Neural progenitor cell (in vitro differentiated cells): Measurements from ENCODE around the gene IL17B. TPM values are rescaled to one million over a fixed set of nuclear protein-coding genes. Genes with fewer than 3 reads are reported as not detected.
A peak's percentile ranks its signal among the peaks of the same experiment; 100 is the strongest.

Source experiments
- DNase-seq: peaks from one replicate; pipeline ENCODE4 v3.0.0-alpha.2; 2016; ENCODE audit warnings: low spot score
- H2AFZ ChIP-seq: fragments of 200-600 bp; sonication (generic); replicated peaks from 2 replicates; pipeline ENCODE4 v1.6.1; 2016; ENCODE audit warnings: antibody characterized with exemption
- H3F3A ChIP-seq: fragments of 200-600 bp; sonication (generic); 2 replicates; pipeline ENCODE4 v1.6.1; 2016; ENCODE audit warnings: antibody characterized with exemption, low read depth
- H3K27ac ChIP-seq: fragments of 200-600 bp; sonication (generic); 2 replicates; pipeline ENCODE4 v1.5.1; 2016; ENCODE audit warnings: mild to moderate bottlenecking
- H3K27me3 ChIP-seq: fragments of 200-600 bp; sonication (generic); 2 replicates; pipeline ENCODE4 v1.6.1; 2016; ENCODE audit warnings: mild to moderate bottlenecking, moderate library complexity
- H3K36me3 ChIP-seq: fragments of 200-600 bp; sonication (generic); 2 replicates; pipeline ENCODE4 v1.5.1; 2016
- H3K4me1 ChIP-seq: fragments of 200-600 bp; sonication (generic); 2 replicates; pipeline ENCODE4 v1.6.1; 2016; ENCODE audit warnings: mixed run types
- H3K4me2 ChIP-seq: fragments of 200-600 bp; sonication (generic); 2 replicates; pipeline ENCODE4 v1.6.1; 2016
- H3K4me3 ChIP-seq: fragments of 200-600 bp; sonication (generic); 2 replicates; pipeline ENCODE4 v1.5.1; 2016
- H3K79me2 ChIP-seq: fragments of 200-600 bp; sonication (generic); 2 replicates; pipeline ENCODE4 v1.6.1; 2016; ENCODE audit warnings: low read depth
- H3K9ac ChIP-seq: fragments of 200-600 bp; sonication (generic); 2 replicates; pipeline ENCODE4 v1.6.1; 2016
- H3K9me3 ChIP-seq: fragments of 200-600 bp; sonication (generic); 2 replicates; pipeline ENCODE4 v1.5.1; 2016; ENCODE audit warnings: low read depth
- H4K20me1 ChIP-seq: fragments of 200-600 bp; sonication (generic); 2 replicates; pipeline ENCODE4 v1.6.1; 2016; ENCODE audit warnings: low read depth
- H3K27ac Mint-ChIP-seq: 3 replicates; pipeline ENCODE4 v1.8.0; 2021; ENCODE audit warnings: mixed read lengths
- H3K27me3 Mint-ChIP-seq: 2 replicates; pipeline ENCODE4 v1.8.0; 2022; ENCODE audit warnings: low read depth, mild to moderate bottlenecking, inconsistent platforms, moderate library complexity, mixed read lengths; ENCODE audit not compliant: insufficient read depth
- H3K36me3 Mint-ChIP-seq: 3 replicates; pipeline ENCODE4 v1.8.0; 2021; ENCODE audit warnings: mixed read lengths
- H3K4me1 Mint-ChIP-seq: 3 replicates; pipeline ENCODE4 v1.8.0; 2021; ENCODE audit warnings: mixed read lengths
- H3K4me3 Mint-ChIP-seq: 3 replicates; pipeline ENCODE4 v1.8.0; 2021; ENCODE audit warnings: mild to moderate bottlenecking, moderate library complexity, mixed read lengths
- H3K9me3 Mint-ChIP-seq: 3 replicates; pipeline ENCODE4 v1.8.0; 2020; ENCODE audit warnings: mixed read lengths
- CTCF ChIP-seq: fragments of 200-600 bp; sonication (generic); IDR thresholded peaks from 2 replicates; pipeline ENCODE4 v1.5.1; 2017; ENCODE audit warnings: antibody characterized with exemption, mild to moderate bottlenecking
- EZH2 ChIP-seq: fragments of 200-600 bp; sonication (generic); IDR thresholded peaks from 2 replicates; pipeline ENCODE4 v1.6.1; 2017; ENCODE audit warnings: antibody characterized with exemption, mild to moderate bottlenecking, moderate library complexity
- EZH2phosphoT487 ChIP-seq: fragments of 200-600 bp; sonication (generic); IDR thresholded peaks from 2 replicates; pipeline ENCODE4 v1.6.1; 2017; ENCODE audit warnings: antibody characterized with exemption
- total RNA-seq: library from RNA; depleted of rRNA; stranded (reverse); fragments of >200 nt; gene quantifications from 2 replicates; pipeline ENCODE4 v1.2.3, GENCODE V29; 2015; ENCODE audit warnings: low replicate concordance

Gene IL17B
- total RNA-seq, 1 donor from 2014 or later = not detected

GRCh38 chr5:149423049-149423793, 44.1 kb upstream of the IL17B start:
- Histone ChIP-seq H3F3A (peaks cover 5% of the 10 kb centered on the region), H4K20me1 (no peaks in the 10 kb centered on the region), H3K27me3 (no peaks in the 10 kb centered on the region), H3K4me2 (peak overlapping the region; percentile 25), H3K9me3 (no peaks in the 10 kb centered on the region), H3K27ac (no peak overlapping the region), H2AFZ (no peak overlapping the region), H3K79me2 (no peaks in the 10 kb centered on the region), H3K4me3 (no peak overlapping the region), H3K36me3 (no peaks in the 10 kb centered on the region), H3K9ac (no peak overlapping the region), H3K4me1 (peaks cover 33% of the 10 kb centered on the region)
- TF ChIP-seq CTCF (no peak), EZH2 (no peak), EZH2phosphoT487 (no peak)
- H3K27me3 Mint-ChIP-seq = peaks cover 16% of the 10 kb centered on the region
- no peak for DNase-seq
- no peak overlapping the region for H3K27ac Mint-ChIP-seq
- H3K4me1 Mint-ChIP-seq = peaks cover 55% of the 10 kb centered on the region
- H3K36me3 Mint-ChIP-seq = no peaks in the 10 kb centered on the region
- H3K9me3 Mint-ChIP-seq = no peaks in the 10 kb centered on the region
- peak overlapping the region; percentile 48 for H3K4me3 Mint-ChIP-seq

GRCh38 chr5:149422366-149423048, 43.4 kb upstream of the IL17B start:
- no peak overlapping the region for H3K4me3 ChIP-seq
- H3K9ac ChIP-seq = no peak overlapping the region
- Mint-ChIP-seq H3K36me3 (no peaks in the 10 kb centered on the region), H3K9me3 (no peaks in the 10 kb centered on the region), H3K4me1 (peaks cover 62% of the 10 kb centered on the region), H3K27ac (peak overlapping the region; percentile 72), H3K27me3 (peaks cover 14% of the 10 kb centered on the region), H3K4me3 (peak overlapping the region; percentile 48)
- no peaks in the 10 kb centered on the region for H3K36me3 ChIP-seq
- peak; percentile 52 for DNase-seq
- peak overlapping the region; percentile 25 for H3K4me2 ChIP-seq
- H3K4me1 ChIP-seq = peaks cover 35% of the 10 kb centered on the region
- no peak overlapping the region for H2AFZ ChIP-seq
- no peaks in the 10 kb centered on the region for H3K79me2 ChIP-seq
- no peaks in the 10 kb centered on the region for H3K9me3 ChIP-seq
- H4K20me1 ChIP-seq = no peaks in the 10 kb centered on the region
- H3K27me3 ChIP-seq = no peaks in the 10 kb centered on the region
- peaks cover 5% of the 10 kb centered on the region for H3F3A ChIP-seq
- H3K27ac ChIP-seq = no peak overlapping the region
- no peak for TF ChIP-seq EZH2
- no peak for TF ChIP-seq EZH2phosphoT487
- TF ChIP-seq CTCF = no peak

GRCh38 chr5:149421834-149422233, 42.7 kb upstream of the IL17B start:
- peak overlapping the region; percentile 72 for H3K27ac Mint-ChIP-seq
- H3F3A ChIP-seq = peaks cover 5% of the 10 kb centered on the region
- H3K27ac ChIP-seq = no peak overlapping the region
- no peaks in the 10 kb centered on the region for H3K79me2 ChIP-seq
- H3K27me3 ChIP-seq = no peaks in the 10 kb centered on the region
- peaks cover 69% of the 10 kb centered on the region for H3K4me1 Mint-ChIP-seq
- H4K20me1 ChIP-seq = no peaks in the 10 kb centered on the region
- no peaks in the 10 kb centered on the region for H3K9me3 Mint-ChIP-seq
- no peaks in the 10 kb centered on the region for H3K36me3 Mint-ChIP-seq
- H2AFZ ChIP-seq = no peak overlapping the region
- no peak overlapping the region for H3K4me3 ChIP-seq
- H3K36me3 ChIP-seq = no peaks in the 10 kb centered on the region
- no peaks in the 10 kb centered on the region for H3K9me3 ChIP-seq
- H3K27me3 Mint-ChIP-seq = peaks cover 11% of the 10 kb centered on the region
- peak overlapping the region; percentile 12 for H3K4me3 Mint-ChIP-seq
- no peak for TF ChIP-seq CTCF
- TF ChIP-seq EZH2phosphoT487 = no peak
- TF ChIP-seq EZH2 = no peak
- H3K4me1 ChIP-seq = peaks cover 42% of the 10 kb centered on the region
- no peak for DNase-seq
- H3K4me2 ChIP-seq = no peak overlapping the region
- no peak overlapping the region for H3K9ac ChIP-seq
